H4 (cell line): ENCODE results near the gene OVOL3. TPM values are rescaled to one million over a fixed set of nuclear protein-coding genes. Genes with fewer than 3 reads are reported as not detected.
"Not testable (repeated sequence)": the region's sequence is repeated elsewhere in the genome, so short reads cannot be mapped to it uniquely, and the experiment has no call there.

Experiments
- DNase-seq: peaks from one replicate; pipeline ENCODE4 v3.0.0-alpha.2; 2015; ENCODE audit warnings: low spot score
- total RNA-seq: library from RNA; depleted of rRNA; stranded (reverse); fragments of >200 nt; shearing (Covaris generic); gene quantifications from 2 replicates; pipeline ENCODE4 v1.2.3, GENCODE V29; 2014

Gene OVOL3
- total RNA-seq, 1 experiment from 2014 or later: not detected

- not testable (repeated sequence) for DNase-seq
Observed at GRCh38 chr19:36131221-36131620, 20.3 kb downstream of the OVOL3 start.

- DNase-seq: not testable (repeated sequence)
Observed at GRCh38 chr19:36134867-36135266, 23.9 kb downstream of the OVOL3 start.

DNA sequence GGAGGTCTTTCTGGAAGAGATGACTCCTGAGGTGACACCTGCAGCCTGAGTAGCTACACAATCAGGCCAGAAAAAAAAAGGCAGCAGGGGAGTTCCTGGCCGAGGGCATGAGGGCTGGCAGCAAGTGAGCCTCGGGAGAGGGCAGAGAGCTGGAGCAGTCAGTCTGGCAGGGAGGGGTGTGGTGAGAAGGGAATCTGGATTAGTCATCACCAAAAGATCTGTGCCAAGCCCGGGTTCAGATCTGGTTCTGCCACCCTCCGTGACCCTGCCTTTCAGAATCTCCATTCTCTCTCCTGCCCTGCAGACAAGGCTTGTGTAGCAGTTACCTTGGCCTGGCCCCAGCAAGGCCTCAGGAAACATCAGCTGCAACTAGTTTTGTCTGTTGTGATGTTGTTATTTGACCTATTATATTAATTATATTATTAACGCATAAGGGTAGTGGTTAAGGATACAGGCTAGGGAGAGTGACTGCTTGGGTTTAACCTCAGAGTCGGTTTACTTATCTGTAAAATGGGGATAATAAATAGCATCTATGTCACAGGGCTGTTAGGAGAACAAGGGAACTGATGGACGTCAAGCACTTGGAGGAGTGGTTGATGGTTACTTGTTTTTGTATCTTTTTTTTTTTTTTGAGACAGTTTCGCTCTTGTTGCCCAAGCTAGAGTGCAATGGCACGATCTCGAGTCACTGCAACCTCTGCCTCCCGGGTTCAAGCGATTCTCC is 26.2 kb downstream of the OVOL3 start:
- peak; percentile 96 for DNase-seq

DNA sequence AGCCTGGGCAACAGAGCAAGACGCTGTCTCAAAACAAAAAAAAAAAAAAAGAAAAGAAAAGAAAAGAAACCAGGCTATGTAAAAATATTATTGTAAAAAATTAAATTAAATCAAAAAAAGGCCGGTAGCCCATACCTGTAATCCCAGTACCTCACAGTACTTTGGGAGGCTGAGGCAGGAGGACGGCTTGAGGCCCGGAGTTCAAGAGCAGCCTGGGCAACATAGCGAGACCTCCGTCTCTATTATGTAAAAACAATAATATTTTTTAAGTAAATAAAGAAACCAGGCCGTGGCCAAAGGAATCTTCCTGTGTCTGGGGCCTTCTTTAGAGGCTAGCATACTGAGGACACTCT is 28.2 kb downstream of the OVOL3 start:
- no peak for DNase-seq

DNA sequence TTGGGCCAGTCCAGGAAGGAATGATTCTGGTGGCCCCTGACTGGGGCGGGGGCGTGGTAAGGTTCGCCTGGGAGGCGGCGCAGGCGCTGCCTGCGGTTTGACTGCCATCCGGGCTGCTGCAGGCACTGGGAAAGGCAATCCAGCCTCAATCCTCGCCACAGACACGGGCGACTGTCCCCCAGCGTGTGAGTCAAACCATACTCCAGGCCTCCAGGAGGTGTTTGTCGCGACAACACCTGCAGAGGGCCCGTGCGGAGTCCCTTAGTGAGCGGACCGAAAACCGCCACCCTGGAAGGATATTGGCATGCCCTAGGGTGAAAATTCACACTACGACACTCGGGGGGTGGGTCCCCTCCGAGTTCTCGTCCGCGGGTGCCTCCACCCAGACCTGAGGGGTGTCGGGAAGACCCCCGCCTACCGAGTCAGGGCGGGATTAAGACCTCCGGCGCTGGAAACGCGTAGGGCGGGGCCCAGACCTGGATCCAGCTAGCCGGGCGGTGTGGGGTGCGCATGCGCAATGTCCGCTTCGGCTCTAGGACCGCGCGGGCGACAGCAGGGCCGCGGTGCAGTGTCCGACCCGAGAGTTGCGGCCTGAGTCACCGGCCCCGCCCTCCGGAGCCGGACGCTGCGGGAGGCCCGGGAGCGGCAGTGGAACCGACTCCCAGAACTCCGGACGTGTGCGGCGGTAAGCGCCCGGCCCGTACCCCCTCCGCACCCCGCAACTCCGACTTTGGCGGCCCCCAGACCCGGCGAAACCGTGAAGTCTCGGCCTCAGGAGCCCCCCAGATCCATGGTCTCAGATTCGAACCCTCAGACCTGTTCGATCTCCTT is 28.7 kb downstream of the OVOL3 start, which contains the start of gene CAPNS1:
CAPNS1 (plus strand) TSS at position 594 of the 831 bp plus-strand sequence. CDS start 946 bp downstream, outside the sequence.
- peak; percentile 99 for DNase-seq

GRCh38 chr19:36140304-36141038 is 29.5 kb downstream of the OVOL3 start:
- DNase-seq: peak; percentile 74

DNA sequence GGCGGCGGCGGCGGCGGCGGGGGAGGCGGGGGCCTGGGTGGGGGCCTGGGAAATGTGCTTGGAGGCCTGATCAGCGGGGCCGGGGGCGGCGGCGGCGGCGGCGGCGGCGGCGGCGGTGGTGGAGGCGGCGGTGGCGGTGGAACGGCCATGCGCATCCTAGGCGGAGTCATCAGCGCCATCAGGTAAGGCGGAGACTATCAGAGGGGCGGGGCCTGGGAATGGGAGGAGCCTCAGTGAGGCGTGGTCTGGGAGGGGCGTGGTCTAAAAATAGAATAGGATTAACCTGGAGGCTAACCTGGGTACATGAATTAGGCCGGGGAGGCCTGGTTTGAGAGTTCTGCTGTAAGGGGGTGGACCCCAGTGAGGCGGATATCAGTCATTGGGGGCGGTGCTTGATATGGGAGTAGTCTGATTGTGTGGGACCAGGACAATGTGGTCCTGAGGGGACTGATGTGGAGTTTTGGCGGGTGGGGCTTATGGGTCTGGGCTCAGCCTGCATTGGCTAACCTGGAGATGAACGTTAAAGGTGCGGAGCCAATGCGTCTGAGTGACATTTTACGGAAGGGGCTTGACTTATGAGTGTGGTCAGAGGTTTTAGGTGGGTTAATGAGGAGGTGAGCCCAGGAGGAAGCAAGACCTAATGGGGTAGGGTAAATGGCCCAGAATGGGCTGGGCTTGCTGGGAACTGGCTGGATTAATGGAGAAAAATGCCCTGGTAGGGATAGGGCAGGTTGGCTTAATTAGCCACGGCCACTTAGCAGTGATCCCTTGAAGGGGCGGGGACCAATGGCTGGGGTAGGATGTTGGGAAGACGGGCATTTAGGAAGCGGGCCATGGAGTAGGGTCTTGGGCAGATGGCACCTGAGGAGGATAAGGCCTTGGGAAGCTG is 30.3 kb downstream of the OVOL3 start:
- DNase-seq: peak; percentile 86

GRCh38 chr19:36142046-36142445 is 31.1 kb downstream of the OVOL3 start:
- no peak for DNase-seq

DNA sequence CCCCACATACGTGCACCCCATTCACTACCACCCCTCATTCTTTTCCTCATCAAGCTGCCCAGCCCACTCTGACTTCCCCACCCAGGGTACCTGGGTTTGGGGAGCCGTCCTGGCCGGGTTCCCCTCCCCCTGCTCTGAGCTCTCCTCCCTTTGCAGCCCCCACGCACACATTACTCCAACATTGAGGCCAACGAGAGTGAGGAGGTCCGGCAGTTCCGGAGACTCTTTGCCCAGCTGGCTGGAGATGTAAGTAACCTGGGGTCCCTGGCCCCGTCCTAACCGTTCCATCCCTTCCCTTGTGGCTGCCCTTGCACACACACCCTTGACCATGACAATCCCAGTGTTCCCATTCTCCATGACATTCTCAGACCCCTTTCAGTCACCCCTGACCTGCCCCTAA is 31.6 kb downstream of the OVOL3 start:
- no peak for DNase-seq

GRCh38 chr19:36144624-36145023 is 33.7 kb downstream of the OVOL3 start:
- no peak for DNase-seq

GRCh38 chr19:36149673-36150406 is 38.9 kb downstream of the OVOL3 start:
- no peak for DNase-seq

DNA sequence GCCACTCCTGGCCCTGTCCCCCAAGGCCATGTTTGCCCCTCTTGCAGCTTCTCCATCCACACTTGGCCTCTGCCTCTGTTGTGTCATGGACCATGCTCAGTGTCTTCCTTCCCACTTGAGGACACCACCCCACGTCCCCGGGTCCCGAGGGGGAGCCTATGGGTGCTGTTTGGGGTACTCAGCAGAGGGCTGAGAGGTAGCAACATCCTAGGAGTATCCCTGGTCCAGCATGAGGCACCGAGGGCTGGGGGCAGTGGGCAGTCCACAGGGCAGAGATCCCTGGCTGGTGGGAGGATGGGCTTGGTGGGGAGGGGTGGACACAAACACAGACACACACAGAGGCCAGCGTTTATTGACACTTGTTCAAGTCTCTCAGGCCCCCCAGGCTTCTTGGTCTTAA is 39.6 kb downstream of the OVOL3 start:
- no peak for DNase-seq

- DNase-seq: no peak
Observed at GRCh38 chr19:36151144-36152018, 40.4 kb downstream of the OVOL3 start.

GRCh38 chr19:36152019-36152351 is 41.0 kb downstream of the OVOL3 start:
- DNase-seq: no peak

DNA sequence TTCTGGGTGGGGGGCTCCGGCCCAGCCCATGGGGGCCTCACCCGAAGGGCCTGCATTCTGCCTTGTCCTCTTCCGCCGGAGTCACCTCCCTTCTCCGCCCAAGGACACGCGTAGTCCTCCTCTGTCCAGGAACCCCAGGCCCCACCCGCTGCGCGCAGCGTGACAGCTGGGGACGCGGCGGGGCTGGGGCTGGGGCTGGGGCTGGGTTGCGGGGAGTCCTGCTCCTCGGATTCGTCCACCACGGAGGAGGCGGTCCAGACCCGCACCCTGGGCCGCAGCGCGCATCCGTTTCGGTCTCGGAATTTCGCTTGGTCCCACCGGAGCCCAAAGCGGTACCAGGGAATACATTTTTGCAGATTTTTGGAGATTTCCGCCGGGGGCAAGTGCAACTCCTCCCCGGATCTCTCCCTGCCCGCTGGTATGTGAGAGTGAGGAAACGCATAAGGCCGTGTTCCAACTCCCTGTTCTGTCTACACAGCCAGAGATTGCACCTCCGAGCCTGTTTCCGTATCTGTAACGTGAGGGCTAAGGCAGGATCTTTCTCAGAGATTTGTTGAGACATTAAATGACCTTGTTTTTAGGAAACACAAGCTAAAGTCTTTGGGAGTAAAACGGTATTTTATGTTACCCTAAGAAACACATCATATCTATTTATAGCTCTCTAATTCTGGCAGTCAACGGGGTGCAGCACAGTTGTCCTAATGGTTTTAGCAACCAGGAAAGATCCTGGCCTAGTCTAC is 41.6 kb downstream of the OVOL3 start, which contains the start of gene COX7A1:
COX7A1 (minus strand) TSS at position 96 of the 740 bp plus-strand sequence; CDS start at position 56, 40 bp downstream.
- DNase-seq: no peak

- DNase-seq: no peak
Observed at GRCh38 chr19:36153126-36153525, 42.2 kb downstream of the OVOL3 start.

- DNase-seq: peak; percentile 2
Observed at GRCh38 chr19:36160821-36161596, 50.1 kb downstream of the OVOL3 start.
